Activated naive CD4-positive, alpha-beta T cell treated with Interleukin-2 at 50 U/mL for 16 hours (primary cell): ENCODE data around the gene PLCH1.
A peak's percentile ranks its signal among the peaks of the same experiment; 100 is the strongest.

Experiments
- DNase-seq: peaks from one replicate; pipeline ENCODE4 v3.0.0-alpha.2; 2020

Gene PLCH1

GRCh38 chr3:155744626-155745324 is at the start of gene PLCH1:
TSS of gene PLCH1 (minus strand) at chr3:155745071. CDS start at chr3:155704224, 40,847 bp downstream.
- DNase-seq = peak; percentile 49

- no peak for DNase-seq
These were observed 47.7 kb upstream of the PLCH1 start for GRCh38 chr3:155792532-155792931.

- DNase-seq = no peak
These were observed 46.3 kb upstream of the PLCH1 start for GRCh38 chr3:155791190-155791589.

GRCh38 chr3:155790272-155790925 is 45.5 kb upstream of the PLCH1 start:
- DNase-seq = no peak

GRCh38 chr3:155785662-155786295 is 40.9 kb upstream of the PLCH1 start:
- no peak for DNase-seq

GRCh38 chr3:155782390-155782953 is 37.6 kb upstream of the PLCH1 start:
- DNase-seq = no peak

- no peak for DNase-seq
These were observed 35.4 kb upstream of the PLCH1 start for GRCh38 chr3:155780291-155780690.

GRCh38 chr3:155778462-155778861 is 33.6 kb upstream of the PLCH1 start:
- DNase-seq = no peak

GRCh38 chr3:155772801-155773200 is 27.9 kb upstream of the PLCH1 start:
- no peak for DNase-seq

- no peak for DNase-seq
These were observed 26.3 kb upstream of the PLCH1 start for GRCh38 chr3:155771126-155771525.

- DNase-seq = no peak
These were observed 21.3 kb upstream of the PLCH1 start for GRCh38 chr3:155766206-155766605.

- DNase-seq = no peak
These were observed 19.1 kb upstream of the PLCH1 start for GRCh38 chr3:155763870-155764463.

- no peak for DNase-seq
These were observed 15.8 kb upstream of the PLCH1 start for GRCh38 chr3:155760653-155761052.

- DNase-seq = no peak
These were observed 12.7 kb upstream of the PLCH1 start for GRCh38 chr3:155757577-155757976.

GRCh38 chr3:155753038-155753639 is 8.3 kb upstream of the PLCH1 start:
- DNase-seq = no peak

GRCh38 chr3:155748611-155749365 is 3.9 kb upstream of the PLCH1 start:
- no peak for DNase-seq

GRCh38 chr3:155747946-155748290 is 3.0 kb upstream of the PLCH1 start:
- DNase-seq = no peak

- DNase-seq = no peak
These were observed 2.5 kb upstream of the PLCH1 start for GRCh38 chr3:155747286-155747945.

GRCh38 chr3:155746703-155747102 is 1.8 kb upstream of the PLCH1 start:
- no peak for DNase-seq

- DNase-seq = peak; percentile 3
These were observed 1.1 kb upstream of the PLCH1 start for GRCh38 chr3:155745795-155746550.
